ENCODE results near the gene TREML1. TPM values are rescaled to one million over a fixed set of nuclear protein-coding genes. Genes with fewer than 3 reads are reported as not detected.
"Not testable (repeated sequence)": the region's sequence is repeated elsewhere in the genome, so short reads cannot be mapped to it uniquely, and the experiment has no call there.

The TREML1 gene
- total and polyA plus RNA-seq, 12 donors, result 0.28 to 4.7 (median 0.88) TPM; not detected in 2

DNA sequence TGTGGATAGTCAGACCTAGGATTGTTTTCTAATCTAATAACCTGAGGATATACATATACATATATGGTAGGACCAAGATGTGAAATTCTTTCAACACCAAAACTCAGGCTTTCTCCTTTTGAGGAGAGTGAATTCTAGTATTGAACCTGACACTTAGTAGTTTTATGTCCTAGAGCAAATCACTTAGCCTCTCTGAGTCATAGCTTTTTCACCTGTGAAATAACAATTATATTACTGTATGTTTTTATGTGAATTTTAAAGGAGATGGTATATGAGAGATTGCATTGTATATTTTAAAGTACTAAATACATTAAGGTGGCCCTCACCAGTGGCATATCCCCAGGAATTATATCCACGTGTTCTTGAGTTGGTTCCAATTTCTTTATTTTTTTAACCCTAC lies 34.6 kb downstream of the TREML1 start:
- 66 to 84% (median 75%) methylated on average over 1 of the region's 1 CpG for WGBS, 4 donors
- intact Hi-C loops (cut with DNase I), result no loop called here
- no peak for DNase-seq

DNA sequence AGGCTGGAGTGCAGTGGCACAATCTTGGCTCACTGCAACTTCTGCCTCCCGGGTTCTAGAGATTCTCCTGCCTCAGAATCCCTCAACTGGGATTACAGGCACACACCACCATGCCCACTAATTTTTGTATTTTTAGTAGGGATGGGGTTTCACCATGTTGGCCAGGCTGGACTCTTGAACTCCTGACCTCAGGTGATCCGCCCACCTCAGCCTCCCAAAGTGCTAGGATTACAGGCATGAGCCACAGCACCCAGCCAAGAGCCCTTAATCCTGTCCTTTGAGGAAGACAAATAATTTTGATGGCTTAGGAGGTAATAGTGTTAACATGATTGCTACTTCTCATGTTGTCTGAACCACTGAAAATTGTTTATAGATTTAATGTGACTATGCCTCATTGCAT lies 39.1 kb downstream of the TREML1 start:
- WGBS, 4 donors, result 84 to 100% (median 90%) methylated on average over 2 of the region's 2 CpGs
- DNase-seq; H3K9me3 ChIP-seq (replicated peaks in 1 of 3); H3K36me3 ChIP-seq (replicated peaks in 1 of 2); H3K4me3 ChIP-seq; H3K27me3 ChIP-seq; H3K27ac ChIP-seq; H3K4me1 ChIP-seq (replicated peaks in 1 of 2); intact Hi-C loops (cut with DNase I): not testable (repeated sequence)

More for the DNA sequence above, 34.6 kb downstream of the TREML1 start:
- no peak overlapping the region for H3K4me3 ChIP-seq
- no peak for TF ChIP-seq POLR2A (IDR thresholded peaks at IDR 0.05)
- TF ChIP-seq, protein P1, sequence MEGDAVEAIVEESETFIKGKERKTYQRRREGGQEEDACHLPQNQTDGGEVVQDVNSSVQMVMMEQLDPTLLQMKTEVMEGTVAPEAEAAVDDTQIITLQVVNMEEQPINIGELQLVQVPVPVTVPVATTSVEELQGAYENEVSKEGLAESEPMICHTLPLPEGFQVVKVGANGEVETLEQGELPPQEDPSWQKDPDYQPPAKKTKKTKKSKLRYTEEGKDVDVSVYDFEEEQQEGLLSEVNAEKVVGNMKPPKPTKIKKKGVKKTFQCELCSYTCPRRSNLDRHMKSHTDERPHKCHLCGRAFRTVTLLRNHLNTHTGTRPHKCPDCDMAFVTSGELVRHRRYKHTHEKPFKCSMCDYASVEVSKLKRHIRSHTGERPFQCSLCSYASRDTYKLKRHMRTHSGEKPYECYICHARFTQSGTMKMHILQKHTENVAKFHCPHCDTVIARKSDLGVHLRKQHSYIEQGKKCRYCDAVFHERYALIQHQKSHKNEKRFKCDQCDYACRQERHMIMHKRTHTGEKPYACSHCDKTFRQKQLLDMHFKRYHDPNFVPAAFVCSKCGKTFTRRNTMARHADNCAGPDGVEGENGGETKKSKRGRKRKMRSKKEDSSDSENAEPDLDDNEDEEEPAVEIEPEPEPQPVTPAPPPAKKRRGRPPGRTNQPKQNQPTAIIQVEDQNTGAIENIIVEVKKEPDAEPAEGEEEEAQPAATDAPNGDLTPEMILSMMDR (IDR thresholded peaks at IDR 0.05), result no peak
- H3K27ac ChIP-seq, result no peak overlapping the region
- no peaks in the 10 kb centered on the region for H3K27me3 ChIP-seq
- H3K4me1 ChIP-seq (replicated peaks in 1 of 2), result no peaks in the 10 kb centered on the region
- H3K36me3 ChIP-seq (replicated peaks in 1 of 2), result no peaks in the 10 kb centered on the region
- H3K9me3 ChIP-seq (replicated peaks in 1 of 3), result no peaks in the 10 kb centered on the region

DNA sequence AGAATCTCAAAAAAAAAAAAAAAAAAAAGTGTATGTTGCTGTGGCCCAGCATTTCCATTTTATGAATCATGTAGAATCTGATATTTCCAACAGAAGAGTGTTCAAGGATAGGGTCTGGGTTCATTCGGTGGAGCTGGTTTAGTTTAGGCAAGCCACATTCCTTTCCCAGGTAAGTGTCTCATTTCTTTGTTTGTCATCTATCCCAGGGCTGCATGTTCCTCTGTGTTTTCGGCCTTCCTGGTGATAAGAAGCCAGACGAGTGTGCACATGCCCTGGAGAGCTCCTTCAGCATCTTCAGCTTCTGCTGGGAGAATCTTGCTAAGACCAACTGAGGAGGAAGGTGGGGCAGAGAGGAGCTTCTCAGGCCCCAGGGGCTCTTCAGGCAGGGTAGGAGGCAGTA lies 43.1 kb downstream of the TREML1 start:
- no peak for TF ChIP-seq POLR2A (IDR thresholded peaks at IDR 0.05)
- TF ChIP-seq, protein P1 (IDR thresholded peaks at IDR 0.05), result no peak
- intact Hi-C loops (cut with DNase I), result no loop called here
- no peaks in the 10 kb centered on the region for H3K4me1 ChIP-seq (replicated peaks in 1 of 2)
- 84 to 95% (median 92%) methylated on average over 3 of the region's 3 CpGs for WGBS, 4 donors
- no peak for DNase-seq
- no peaks in the 10 kb centered on the region for H3K36me3 ChIP-seq (replicated peaks in 1 of 2)
- H3K27ac ChIP-seq, result no peak overlapping the region
- no peaks in the 10 kb centered on the region for H3K27me3 ChIP-seq
- H3K4me3 ChIP-seq, result no peak overlapping the region
- no peaks in the 10 kb centered on the region for H3K9me3 ChIP-seq (replicated peaks in 1 of 3)

DNA sequence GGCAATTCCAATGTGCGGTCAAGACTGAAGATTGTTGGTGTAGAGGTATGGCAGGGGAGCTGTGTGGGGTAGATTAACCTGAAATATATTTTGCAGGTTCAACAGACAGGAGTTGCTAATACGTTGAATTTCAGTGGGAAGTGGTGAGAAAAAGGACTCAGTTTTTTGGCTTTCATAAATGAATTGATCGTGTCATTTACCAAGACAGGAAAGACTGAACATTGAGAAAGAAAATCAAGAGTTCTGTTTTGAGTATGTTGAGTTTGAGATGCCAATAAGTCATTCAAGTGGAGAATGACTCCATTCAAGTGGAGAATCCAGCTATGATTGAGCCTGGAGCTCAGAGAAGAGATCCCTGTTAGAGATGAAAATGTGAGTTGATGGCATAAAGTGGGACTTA lies 50.3 kb downstream of the TREML1 start:
- 90 to 96% (median 93%) methylated on average over 3 of the region's 3 CpGs for WGBS, 4 donors
- DNase-seq, result no peak
- Histone ChIP-seq H3K27ac (no peak overlapping the region), H3K4me1 (replicated peaks in 1 of 2) (no peaks in the 10 kb centered on the region), H3K36me3 (replicated peaks in 1 of 2) (peaks cover 0 to 12% of the 10 kb centered on the region in 2 donors), H3K9me3 (replicated peaks in 1 of 3) (no peaks in the 10 kb centered on the region), H3K4me3 (no peak overlapping the region), H3K27me3 (no peaks in the 10 kb centered on the region)
- intact Hi-C loops (cut with DNase I), result no loop called here
- no peak for TF ChIP-seq POLR2A (IDR thresholded peaks at IDR 0.05)
- TF ChIP-seq, protein P1 (IDR thresholded peaks at IDR 0.05), result no peak

DNA sequence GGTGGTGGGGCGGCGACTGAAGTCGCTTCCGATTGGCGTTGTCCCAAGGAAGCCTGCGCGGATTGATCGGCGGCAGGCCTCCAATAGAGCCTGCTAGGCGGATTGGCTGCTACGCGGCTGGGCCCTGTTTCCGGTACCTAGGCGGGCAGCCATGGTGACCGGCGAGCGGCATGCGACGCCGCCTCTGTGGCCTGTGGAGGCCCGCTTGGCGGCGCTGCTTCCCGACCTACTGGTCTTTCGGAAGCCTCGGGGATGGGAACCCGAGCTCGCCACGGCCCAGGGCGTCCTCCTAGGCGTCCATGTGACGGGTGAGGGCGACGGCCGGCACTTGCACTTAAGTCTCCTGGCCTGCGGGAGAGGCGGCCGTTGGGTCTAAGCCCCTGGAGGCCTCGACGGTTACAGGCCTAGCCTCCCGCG lies 53.3 kb downstream of the TREML1 start:
- no peak overlapping the region for H3K4me3 ChIP-seq
- H3K27ac ChIP-seq, result no peak overlapping the region
- no peaks in the 10 kb centered on the region for H3K9me3 ChIP-seq (replicated peaks in 1 of 3)
- DNase-seq, result peak in 1 of 7 donors; percentile 12
- H3K36me3 ChIP-seq (replicated peaks in 1 of 2), result peaks cover 0 to 41% of the 10 kb centered on the region in 2 donors
- TF ChIP-seq, protein P1 (IDR thresholded peaks at IDR 0.05), result no peak
- no peak for TF ChIP-seq POLR2A (IDR thresholded peaks at IDR 0.05)
- intact Hi-C loops (cut with DNase I), result no loop called here
- H3K27me3 ChIP-seq, result no peaks in the 10 kb centered on the region
- H3K4me1 ChIP-seq (replicated peaks in 1 of 2), result peaks cover 0 to 17% of the 10 kb centered on the region in 2 donors
- 75 to 90% (median 80%) methylated on average over 2 to 42 of the region's 42 CpGs for WGBS, 4 donors
